PC-3 (cell line): Measurements from ENCODE around the gene PTPRD. TPM values are rescaled to one million over a fixed set of nuclear protein-coding genes. Genes with fewer than 3 reads are reported as not detected.

Experiments
- ATAC-seq: fragments of 200-7000 bp; cut with Tn5 transposase; 2 replicates; pipeline ENCODE4 v1.9.1; 2020; ENCODE audit warnings: mild to moderate bottlenecking, moderate library complexity
- BruUV-seq: library from RNA; stranded (reverse); fragments of 400-500 nt; replicated peaks from 2 replicates; lab custom pipeline; 2021; lab: Mats Ljungman, UMichigan
- CTCF ChIA-PET: fragments of 300-600 bp; sonication (Branson Sonifier 250); formaldehyde crosslinking; loops from one replicate; lab custom pipeline; 2022; ENCODE audit warnings: antibody characterized with exemption; lab: Charles Lee
- POLR2A ChIA-PET: fragments of 300-600 bp; sonication (Branson Sonifier 250); formaldehyde crosslinking; loops from one replicate; lab custom pipeline; 2022; ENCODE audit warnings: antibody characterized with exemption; ENCODE audit not compliant: unreplicated experiment; lab: Charles Lee
- DNase-seq: peaks from one replicate; pipeline ENCODE4 v3.0.0-alpha.2; 2015
- H2AFZ ChIP-seq: fragments of 300-600 bp; sonication (generic); 2 replicates; pipeline ENCODE4 v1.6.0; 2016; ENCODE audit warnings: antibody characterized with exemption, low read length
- H3F3A ChIP-seq: fragments of 300-600 bp; sonication (generic); one replicate; pipeline ENCODE4 v1.6.0; 2017; ENCODE audit warnings: antibody characterized with exemption, low read length, control low read depth, mild to moderate bottlenecking; ENCODE audit not compliant: unreplicated experiment
- H3K27ac ChIP-seq: fragments of 300-600 bp; sonication (generic); 2 replicates; pipeline ENCODE4 v1.5.1; 2016; ENCODE audit warnings: mild to moderate bottlenecking, low read length
- H3K27me3 ChIP-seq: fragments of 300-600 bp; sonication (generic); 2 replicates; pipeline ENCODE4 v1.6.1; 2016; ENCODE audit warnings: low read length, mixed read lengths
- H3K36me3 ChIP-seq: fragments of 300-600 bp; sonication (generic); 2 replicates; pipeline ENCODE4 v1.6.1; 2016; ENCODE audit warnings: low read depth, mixed run types, low read length, mixed read lengths
- H3K4me1 ChIP-seq: fragments of 300-600 bp; sonication (generic); 2 replicates; pipeline ENCODE4 v1.5.1; 2016; ENCODE audit warnings: low read length; ENCODE audit not compliant: insufficient read depth
- H3K4me2 ChIP-seq: fragments of 300-600 bp; sonication (generic); 2 replicates; pipeline ENCODE4 v1.6.0; 2016; ENCODE audit warnings: low read length
- H3K4me3 ChIP-seq: fragments of 300-600 bp; sonication (generic); 2 replicates; pipeline ENCODE4 v1.5.1; 2016; ENCODE audit warnings: mild to moderate bottlenecking, low read length, mixed read lengths
- H3K79me2 ChIP-seq: fragments of 300-600 bp; sonication (generic); 2 replicates; pipeline ENCODE4 v1.6.1; 2017; ENCODE audit warnings: low read length, mixed read lengths
- H3K9ac ChIP-seq: fragments of 300-600 bp; sonication (generic); 2 replicates; pipeline ENCODE4 v1.6.0; 2016; ENCODE audit warnings: mild to moderate bottlenecking, low read length
- H3K9me2 ChIP-seq: fragments of 300-600 bp; sonication (generic); replicated peaks from 2 replicates; pipeline ENCODE4 v1.6.1; 2016; ENCODE audit warnings: mixed run types, low read length, mixed read lengths
- H3K9me3 ChIP-seq: fragments of 300-600 bp; sonication (generic); 2 replicates; pipeline ENCODE4 v1.6.1; 2016; ENCODE audit warnings: low read length, mixed read lengths
- H4K20me1 ChIP-seq: fragments of 300-600 bp; sonication (generic); 2 replicates; pipeline ENCODE4 v1.6.1; 2016; ENCODE audit warnings: low read length, mixed read lengths
- EZH2 ChIP-seq: fragments of 300-600 bp; sonication (generic); IDR thresholded peaks from one replicate; pipeline ENCODE4 v1.6.1; 2017; ENCODE audit warnings: antibody characterized with exemption, mild to moderate bottlenecking, low read length; ENCODE audit not compliant: unreplicated experiment
- intact Hi-C: fragments of 100-400 bp; cut with micrococcal nuclease; formaldehyde crosslinking; loops from 2 replicates; pipeline ENCODE4 v1.9.0; 2023
- total RNA-seq: library from RNA; depleted of rRNA; stranded (reverse); fragments of >200 nt; gene quantifications from 2 replicates; pipeline ENCODE4 v1.2.3, GENCODE V29; 2014
- TF ChIP-seq, protein P1 (sequence below): fragments of 300-600 bp; sonication (generic); conservative IDR thresholded peaks from 2 replicates; pipeline ENCODE4 v1.5.1; 2017; ENCODE audit warnings: antibody characterized with exemption, low read depth, mild to moderate bottlenecking, low read length

The PTPRD gene
- total RNA-seq, 1 experiment from 2014 or later = not detected

DNA sequence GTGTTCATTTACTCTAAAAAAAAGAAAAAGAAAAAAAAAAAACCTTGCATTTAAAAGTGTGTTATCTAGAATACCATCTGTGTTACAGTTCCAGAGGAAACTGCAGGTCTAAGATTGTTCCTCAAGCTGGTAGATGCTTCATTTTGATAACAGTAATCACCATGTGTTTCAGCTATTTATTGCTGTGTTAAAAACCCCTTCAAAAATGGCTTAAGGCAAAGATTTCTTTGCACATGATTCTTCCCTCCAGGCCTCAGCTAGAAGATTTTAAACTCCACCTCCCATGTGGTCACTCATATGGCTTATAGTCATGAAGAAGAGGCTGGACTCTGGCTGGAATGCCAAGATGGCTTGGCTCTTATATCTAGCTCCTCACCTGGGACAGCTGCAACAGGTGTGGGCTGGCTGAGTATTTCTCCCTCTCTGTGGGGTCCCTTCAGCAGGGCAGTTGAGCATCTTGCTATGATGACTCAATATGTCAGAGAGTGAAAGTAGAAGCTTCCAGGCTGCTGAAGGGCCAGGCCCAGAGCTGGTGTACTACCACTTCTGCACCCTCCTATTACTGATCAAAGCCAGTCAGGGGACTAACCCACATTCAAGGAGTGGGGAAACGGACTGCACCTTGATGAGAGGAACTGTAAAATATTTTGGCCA lies 1892.8 kb downstream of the PTPRD start:
- H4K20me1 ChIP-seq = no peaks in the 10 kb centered on the region
- H3K27me3 ChIP-seq = no peaks in the 10 kb centered on the region
- H3K79me2 ChIP-seq = no peaks in the 10 kb centered on the region
- ATAC-seq (no peak), DNase-seq (no peak)
- H3K9ac ChIP-seq = no peak overlapping the region
- ChIA-PET POLR2A (no interaction called here), CTCF (no interaction called here)
- no peak for TF ChIP-seq EZH2
- H3K9me2 ChIP-seq = no peaks in the 10 kb centered on the region
- BruUV-seq = no TSS peak
- no peak overlapping the region for H3K27ac ChIP-seq
- no peaks in the 10 kb centered on the region for H3F3A ChIP-seq
- no peak overlapping the region for H3K4me3 ChIP-seq
- intact Hi-C loops = no loop called here
- H3K36me3 ChIP-seq = no peaks in the 10 kb centered on the region
- no peak overlapping the region for H3K4me2 ChIP-seq
- H3K4me1 ChIP-seq = no peaks in the 10 kb centered on the region
- no peak overlapping the region for H2AFZ ChIP-seq
- 0 out of 2 replicates have a peak, but pooled peaks cover 5% of the 10 kb centered on the region for H3K9me3 ChIP-seq

DNA sequence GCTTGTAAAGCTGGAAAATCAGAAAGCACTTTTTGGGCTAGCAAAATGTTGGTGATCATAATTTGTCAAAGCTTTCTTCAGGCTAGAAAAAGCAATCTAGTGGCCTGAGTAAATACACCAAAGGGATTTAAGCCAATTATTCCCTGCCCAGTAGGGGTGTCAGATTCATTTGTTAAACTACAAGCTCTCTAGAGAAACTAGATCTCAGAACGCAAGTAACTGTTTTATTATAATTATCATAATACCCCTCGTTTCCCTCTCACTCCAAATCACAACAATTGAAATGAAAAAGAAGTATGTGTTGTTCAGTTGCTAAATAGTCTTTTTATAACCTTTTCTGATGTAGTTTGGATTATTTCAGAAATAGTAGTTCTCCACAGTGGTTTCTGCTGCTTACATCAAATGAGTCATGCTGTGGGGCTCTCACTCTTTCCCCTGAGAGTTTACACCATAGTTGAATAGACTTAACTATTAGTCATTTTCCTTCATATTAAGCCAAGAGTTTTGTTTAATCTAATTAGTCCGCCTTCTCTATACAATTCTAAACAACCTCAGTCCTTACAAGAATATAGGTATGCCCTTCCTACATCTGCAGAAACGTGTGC lies 1894.6 kb downstream of the PTPRD start:
- Histone ChIP-seq H2AFZ (no peak overlapping the region), H3K4me2 (no peak overlapping the region), H4K20me1 (no peaks in the 10 kb centered on the region), H3K9ac (no peak overlapping the region), H3K27me3 (no peaks in the 10 kb centered on the region), H3K4me1 (no peaks in the 10 kb centered on the region), H3K9me3 (0 out of 2 replicates have a peak, but pooled peaks cover 5% of the 10 kb centered on the region), H3K36me3 (no peaks in the 10 kb centered on the region), H3K27ac (no peak overlapping the region), H3K79me2 (no peaks in the 10 kb centered on the region), H3K4me3 (no peak overlapping the region), H3F3A (no peaks in the 10 kb centered on the region), H3K9me2 (no peaks in the 10 kb centered on the region)
- no peak for TF ChIP-seq EZH2
- intact Hi-C loops = no loop called here
- no TSS peak for BruUV-seq
- no peak for DNase-seq
- POLR2A ChIA-PET = no interaction called here
- CTCF ChIA-PET = no interaction called here
- ATAC-seq = no peak

DNA sequence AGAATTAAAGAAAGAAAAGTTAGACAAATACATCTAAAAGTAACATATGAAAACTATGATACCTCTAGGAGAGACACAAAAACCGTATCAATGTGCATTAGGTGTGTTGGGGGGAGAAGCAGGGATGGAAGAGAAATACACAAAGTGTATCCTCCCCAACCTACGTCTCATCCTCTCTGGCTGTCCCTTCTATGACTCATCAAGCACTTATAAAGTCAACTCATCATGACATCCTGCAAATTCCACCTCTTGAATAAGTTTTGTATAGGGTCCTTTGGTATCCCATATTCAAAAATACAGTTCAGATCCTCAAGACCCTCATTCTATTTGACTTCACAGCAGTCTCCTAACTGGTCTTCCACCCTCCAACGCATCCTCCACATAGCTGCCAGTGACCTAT lies 1895.7 kb downstream of the PTPRD start:
- ATAC-seq (no peak), DNase-seq (no peak)
- Histone ChIP-seq H3K9me3 (0 out of 2 replicates have a peak, but pooled peaks cover 5% of the 10 kb centered on the region), H3K4me2 (no peak overlapping the region), H3K27ac (no peak overlapping the region), H3K9me2 (no peaks in the 10 kb centered on the region), H4K20me1 (no peaks in the 10 kb centered on the region), H2AFZ (no peak overlapping the region), H3F3A (no peaks in the 10 kb centered on the region), H3K36me3 (no peaks in the 10 kb centered on the region), H3K27me3 (no peaks in the 10 kb centered on the region), H3K4me3 (no peak overlapping the region), H3K4me1 (no peaks in the 10 kb centered on the region), H3K9ac (no peak overlapping the region), H3K79me2 (no peaks in the 10 kb centered on the region)
- BruUV-seq = no TSS peak
- ChIA-PET POLR2A (no interaction called here), CTCF (no interaction called here)
- TF ChIP-seq, protein P1, sequence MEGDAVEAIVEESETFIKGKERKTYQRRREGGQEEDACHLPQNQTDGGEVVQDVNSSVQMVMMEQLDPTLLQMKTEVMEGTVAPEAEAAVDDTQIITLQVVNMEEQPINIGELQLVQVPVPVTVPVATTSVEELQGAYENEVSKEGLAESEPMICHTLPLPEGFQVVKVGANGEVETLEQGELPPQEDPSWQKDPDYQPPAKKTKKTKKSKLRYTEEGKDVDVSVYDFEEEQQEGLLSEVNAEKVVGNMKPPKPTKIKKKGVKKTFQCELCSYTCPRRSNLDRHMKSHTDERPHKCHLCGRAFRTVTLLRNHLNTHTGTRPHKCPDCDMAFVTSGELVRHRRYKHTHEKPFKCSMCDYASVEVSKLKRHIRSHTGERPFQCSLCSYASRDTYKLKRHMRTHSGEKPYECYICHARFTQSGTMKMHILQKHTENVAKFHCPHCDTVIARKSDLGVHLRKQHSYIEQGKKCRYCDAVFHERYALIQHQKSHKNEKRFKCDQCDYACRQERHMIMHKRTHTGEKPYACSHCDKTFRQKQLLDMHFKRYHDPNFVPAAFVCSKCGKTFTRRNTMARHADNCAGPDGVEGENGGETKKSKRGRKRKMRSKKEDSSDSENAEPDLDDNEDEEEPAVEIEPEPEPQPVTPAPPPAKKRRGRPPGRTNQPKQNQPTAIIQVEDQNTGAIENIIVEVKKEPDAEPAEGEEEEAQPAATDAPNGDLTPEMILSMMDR = no peak
- no peak for TF ChIP-seq EZH2
- intact Hi-C loops = no loop called here
